Superior temporal gyrus (tissue), 1 donor: Measurements from ENCODE around the gene MAGI1.
A peak's percentile ranks its signal among the peaks of the same experiment; 100 is the strongest.

Source experiments
- DNase-seq: peaks from one replicate; pipeline ENCODE4 v3.0.0-alpha.2; 2016; ENCODE audit errors: extremely low spot score

Gene MAGI1

GRCh38 chr3:65485826-65486469, 552.8 kb downstream of the MAGI1 start:
- DNase-seq = peak; percentile 66

GRCh38 chr3:65484964-65485363, 553.8 kb downstream of the MAGI1 start:
- DNase-seq = no peak

- DNase-seq = peak; percentile 81
These were observed 555.2 kb downstream of the MAGI1 start for GRCh38 chr3:65483480-65483879.

- DNase-seq = no peak
These were observed 555.7 kb downstream of the MAGI1 start for GRCh38 chr3:65483011-65483410.

GRCh38 chr3:65481085-65481484, 557.6 kb downstream of the MAGI1 start:
- DNase-seq = no peak

- no peak for DNase-seq
These were observed 558.7 kb downstream of the MAGI1 start for GRCh38 chr3:65479990-65480389.

- DNase-seq = no peak
These were observed 559.9 kb downstream of the MAGI1 start for GRCh38 chr3:65478551-65479500.

GRCh38 chr3:65473736-65474135, 565.0 kb downstream of the MAGI1 start:
- peak; percentile 53 for DNase-seq

- no peak for DNase-seq
These were observed 566.2 kb downstream of the MAGI1 start for GRCh38 chr3:65472501-65472900.

GRCh38 chr3:65466300-65466988, 572.3 kb downstream of the MAGI1 start:
- DNase-seq = no peak

- DNase-seq = no peak
These were observed 588.8 kb downstream of the MAGI1 start for GRCh38 chr3:65449841-65450428.

- no peak for DNase-seq
These were observed 590.6 kb downstream of the MAGI1 start for GRCh38 chr3:65448120-65448519.

GRCh38 chr3:65445573-65446169, 593.0 kb downstream of the MAGI1 start:
- DNase-seq = no peak

GRCh38 chr3:65444447-65444815, 594.3 kb downstream of the MAGI1 start:
- no peak for DNase-seq

- DNase-seq = no peak
These were observed 594.8 kb downstream of the MAGI1 start for GRCh38 chr3:65443739-65444446.

- DNase-seq = peak; percentile 91
These were observed 599.0 kb downstream of the MAGI1 start for GRCh38 chr3:65439641-65440284.

- no peak for DNase-seq
These were observed 600.1 kb downstream of the MAGI1 start for GRCh38 chr3:65438612-65439011.

- no peak for DNase-seq
These were observed 600.6 kb downstream of the MAGI1 start for GRCh38 chr3:65438096-65438495.

- DNase-seq = peak; percentile 65
These were observed 602.1 kb downstream of the MAGI1 start for GRCh38 chr3:65436580-65436979.

GRCh38 chr3:65433480-65433879, 605.2 kb downstream of the MAGI1 start:
- DNase-seq = no peak
